ENCODE results near the gene TUBA1C. TPM values are rescaled to one million over a fixed set of nuclear protein-coding genes. Genes with fewer than 3 reads are reported as not detected.

The TUBA1C gene
- total and polyA plus RNA-seq, 10 of the 15 experiments (the other 5 are each of a cell fraction or from before 2014, with no cell fraction given): 285 to 1,003 (median 441) TPM

- ChIA-PET RAD21 (ENCODE audit: unreplicated experiment) (interaction anchor here (0.9 kb wide), 1 partner anchor 138 kb away, joined by 3 read pairs; no protein-coding TSS in a partner anchor), POLR2A (interaction anchor here (0.7 kb wide), 1 partner anchor 83 kb away, joined by 3 read pairs; no protein-coding TSS in a partner anchor), SMC1A (ENCODE audit: uncharacterized antibody, unreplicated experiment) (interaction anchor here (1.5 kb wide), 1 partner anchor 142 kb away, joined by 5 read pairs; no protein-coding TSS in a partner anchor), CTCF (interaction anchor here (1.3 to 3.8 kb wide), 5 partner anchors 9 to 166 kb away, joined by 3 to 14 read pairs (median 10); no protein-coding TSS in a partner anchor)
- ATAC-seq (no peak), DNase-seq (ENCODE audit: low read depth, low spot score) (no peak), FAIRE-seq (no peak)
- H3K4me3 ChIP-seq: no peak overlapping the region
- no peaks in the 10 kb centered on the region for H4K20me1 ChIP-seq (ENCODE audit: control insufficient read depth, insufficient read depth)
- no peaks in the 10 kb centered on the region for H3K36me3 ChIP-seq (ENCODE audit: control insufficient read depth in 2 of 2, insufficient read depth in 2 of 2, low read length in 1 of 2)
- TF ChIP-seq ETV6 (conservative IDR thresholded peaks at IDR 0.05 in 1 of 2, IDR thresholded peaks at IDR 0.05 in 1 of 2; ENCODE audit: borderline replicate concordance in 1 of 2, low read depth in 1 of 2): no peak
- no peak for TF ChIP-seq ZNF217 (IDR thresholded peaks at IDR 0.05)
- no peak for TF ChIP-seq BCL3 (IDR thresholded peaks at IDR 0.05; ENCODE audit: borderline replicate concordance, insufficient read depth, low read depth, low read length, poor library complexity, severe bottlenecking)
- TF ChIP-seq KLF5 (IDR thresholded peaks at IDR 0.05; ENCODE audit: partially characterized antibody): no peak
- no peak for TF ChIP-seq USF1 (IDR thresholded peaks at IDR 0.05; ENCODE audit: borderline replicate concordance, extremely low read length, insufficient read depth, low read depth, low read length)
- in situ Hi-C loops (cut with MboI) (loop anchor here (10.0 kb wide), 1 partner anchor 165 kb away; the partner anchor contains the start of genes KMT2D and RHEBL1), intact Hi-C loops (cut with micrococcal nuclease; ENCODE audit: unreplicated experiment) (no loop called here)
- no peak overlapping the region for H3K27ac ChIP-seq (ENCODE audit: control insufficient read depth, insufficient read depth)
- H3K9ac ChIP-seq (ENCODE audit: control insufficient read depth, insufficient read depth, low read length): no peak overlapping the region
- no peak overlapping the region for H2AFZ ChIP-seq (ENCODE audit: control insufficient read depth, low read depth, low read length)
- H3K27me3 ChIP-seq (replicated peaks in 1 of 2; ENCODE audit: control insufficient read depth in 2 of 2, insufficient read depth in 2 of 2, low read length in 1 of 2): no peaks in the 10 kb centered on the region
- 59% methylated on average over 6 of the region's 6 CpGs for WGBS (ENCODE audit: insufficient coverage, insufficient replicate concordance, low lambda C conversion rate, missing lambda C conversion rate)
- H3K4me1 ChIP-seq (ENCODE audit: control insufficient read depth, insufficient read depth, low read length): peaks cover 3% of the 10 kb centered on the region; the same call in 1 of the 2 replicates
- no peak overlapping the region for H3K4me2 ChIP-seq (ENCODE audit: control insufficient read depth, insufficient read depth)
- no peaks in the 10 kb centered on the region for H3K9me3 ChIP-seq (replicated peaks; ENCODE audit: control insufficient read depth, insufficient read depth, low read length)
- H3K79me2 ChIP-seq (ENCODE audit: control insufficient read depth, insufficient read depth, low read length): no peaks in the 10 kb centered on the region
- BruUV-seq (replicated peaks): no TSS peak
Observed at GRCh38 chr12:49230176-49230804, 34.6 kb upstream of the TUBA1C start.

All from GM12878 (cell line).